GM19239 (cell line): ENCODE results near the gene RNF217.
"Not testable (repeated sequence)": the region's sequence is repeated elsewhere in the genome, so short reads cannot be mapped to it uniquely, and the experiment has no call there.

Source experiments
- DNase-seq: peaks from one replicate; pipeline ENCODE4 v3.0.0; 2011; ENCODE audit warnings: low spot score; ENCODE audit not compliant: insufficient read length
- FAIRE-seq: peaks from 2 replicates; lab custom pipeline; 2011; peaks lifted over from hg19 to GRCh38; lab: Jason Lieb, UNC

Gene RNF217

GRCh38 chr6:125116170-125116569 is 153.9 kb downstream of the RNF217 start:
- DNase-seq = no peak
- FAIRE-seq = no peak

DNA sequence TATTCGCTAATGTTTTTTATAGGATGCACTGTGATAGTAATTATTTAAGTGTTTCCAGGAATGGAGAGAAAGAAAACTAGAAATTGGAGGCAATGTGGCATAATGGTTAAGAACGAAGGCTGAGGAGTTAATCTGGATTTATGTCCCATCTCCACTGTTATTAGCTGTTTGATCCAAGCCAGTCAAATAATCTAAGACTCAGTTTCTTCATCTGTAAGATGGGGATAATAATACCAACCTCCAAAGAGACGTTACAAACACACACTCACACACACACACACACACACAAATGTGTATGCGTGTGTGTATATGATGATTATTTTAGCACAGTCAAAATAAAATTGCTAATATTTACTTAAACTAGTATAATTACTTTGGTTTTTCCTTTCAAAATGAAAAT is 154.5 kb downstream of the RNF217 start:
- DNase-seq = no peak
- FAIRE-seq = no peak

DNA sequence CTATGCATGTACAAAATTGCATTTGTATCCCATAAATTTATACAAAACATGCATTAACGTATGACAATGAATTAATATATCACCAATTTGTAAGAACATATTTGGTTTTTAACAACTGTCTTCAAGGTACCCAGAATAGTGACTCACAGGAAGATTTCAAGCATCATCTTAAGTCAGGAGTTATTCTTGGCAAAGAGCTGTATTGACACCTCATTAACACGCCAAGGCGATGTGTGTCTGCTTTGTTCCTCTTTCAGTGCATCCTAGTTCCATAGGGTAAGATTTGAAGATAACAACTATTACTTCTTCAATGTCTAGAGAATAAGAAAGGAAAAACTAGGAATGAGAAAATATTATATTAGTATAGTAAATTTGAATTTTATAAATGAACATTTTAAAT is 155.6 kb downstream of the RNF217 start:
- DNase-seq = no peak
- no peak for FAIRE-seq

DNA sequence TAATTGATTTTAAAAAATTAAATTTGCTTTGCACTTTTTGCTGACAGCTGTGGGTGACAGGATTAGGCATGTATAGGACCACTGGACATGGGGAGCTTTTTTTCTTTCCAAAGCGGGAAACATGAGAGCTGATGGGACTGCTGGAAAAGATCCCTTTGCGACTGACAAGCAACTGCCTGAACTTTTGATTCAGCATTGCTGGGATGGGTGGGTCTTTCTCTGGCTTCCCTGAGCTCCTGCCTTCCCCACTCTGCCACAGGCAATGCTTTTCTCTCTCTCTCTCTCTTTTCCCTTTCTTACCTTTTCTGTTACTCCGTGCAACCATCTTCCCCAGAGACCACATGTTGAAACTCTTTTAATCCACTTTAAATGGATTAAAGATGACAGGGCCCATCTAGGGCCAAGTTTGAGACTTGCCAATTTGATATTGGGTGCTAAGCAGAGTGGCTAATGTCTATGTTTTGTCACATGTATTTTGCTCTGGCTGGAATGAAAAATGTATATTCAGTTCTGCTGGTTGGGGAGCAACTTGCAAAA is 157.9 kb downstream of the RNF217 start:
- FAIRE-seq (no peak), DNase-seq (no peak)

DNA sequence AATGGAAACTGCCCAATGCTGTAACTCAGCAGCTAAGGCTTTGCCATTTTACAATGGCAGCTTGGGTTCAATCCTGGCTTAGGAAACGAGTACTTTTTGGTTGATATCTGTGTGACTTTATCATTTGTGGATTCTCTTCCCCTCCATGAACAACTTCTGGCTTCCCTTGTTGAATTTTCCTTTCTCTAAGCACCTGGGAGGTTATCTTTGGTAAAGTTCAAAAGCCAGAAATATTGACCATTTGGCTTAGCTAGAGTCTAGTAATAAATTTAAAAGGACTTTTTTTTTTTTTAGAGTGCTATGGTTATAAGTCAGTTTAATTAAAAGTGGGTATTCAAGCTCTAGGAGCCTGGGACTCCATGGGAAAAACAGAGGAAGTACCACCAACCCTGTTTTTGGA is 159.7 kb downstream of the RNF217 start:
- no peak for DNase-seq
- FAIRE-seq = no peak

GRCh38 chr6:125123051-125123450 is 160.8 kb downstream of the RNF217 start:
- DNase-seq = no peak
- no peak for FAIRE-seq

DNA sequence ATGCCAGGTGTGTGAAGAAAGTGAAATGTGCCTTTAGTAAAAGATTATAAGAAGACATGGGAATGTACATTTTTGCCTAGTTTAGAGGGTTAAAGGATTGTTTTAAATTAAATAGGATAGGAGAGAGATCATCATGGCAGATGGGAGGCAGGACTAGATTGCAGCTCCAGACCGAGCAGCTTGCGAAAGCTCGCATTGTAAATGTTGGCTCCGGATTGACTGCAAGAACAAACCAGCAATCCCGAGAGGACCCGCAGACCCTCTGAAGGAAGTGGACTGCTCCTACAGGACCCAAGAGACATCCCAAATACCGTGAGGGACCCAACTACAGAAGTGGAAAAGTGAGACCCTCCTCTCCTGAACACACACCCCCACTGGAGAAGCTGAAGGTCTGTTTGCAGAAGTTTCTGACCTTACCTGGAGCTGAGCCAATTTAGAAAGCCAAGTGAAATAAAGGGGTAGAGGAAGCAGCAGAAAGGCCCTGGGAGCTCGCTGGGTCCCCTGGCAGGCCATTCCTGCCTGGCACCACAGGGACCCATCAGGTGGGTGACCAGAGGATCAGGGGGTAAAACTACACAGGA is 161.3 kb downstream of the RNF217 start:
- DNase-seq = no peak
- FAIRE-seq = no peak

DNA sequence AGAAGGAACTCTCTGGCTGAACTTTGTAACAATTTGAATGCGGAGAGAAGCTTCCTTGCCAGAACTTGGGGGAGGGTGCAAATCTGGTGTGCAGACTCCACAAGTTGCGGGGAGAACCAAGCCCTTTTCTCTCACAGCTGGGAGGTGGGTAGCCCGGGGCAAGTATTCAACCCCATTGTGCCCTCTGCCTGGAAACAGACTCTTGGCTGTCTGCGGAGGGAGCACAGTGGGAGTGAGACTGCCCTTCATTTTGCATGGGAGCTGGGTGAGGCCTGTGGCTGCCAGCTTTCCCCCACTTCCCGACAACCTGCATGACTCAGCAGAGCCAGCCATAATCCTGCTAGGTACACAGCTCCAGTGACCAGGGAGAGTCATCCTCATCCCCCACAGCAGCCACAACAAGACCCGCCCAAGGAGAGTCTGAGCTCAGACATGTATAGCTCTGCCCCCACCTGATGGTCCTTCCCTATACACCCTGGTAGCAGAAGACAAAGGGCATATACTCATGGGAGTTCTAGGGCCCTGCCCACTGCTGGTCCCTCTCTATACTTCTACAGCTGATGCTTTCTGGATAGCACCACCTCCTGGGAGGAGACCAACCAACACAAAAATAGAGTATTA is 161.9 kb downstream of the RNF217 start:
- FAIRE-seq (no peak), DNase-seq (no peak)

- FAIRE-seq = not testable (repeated sequence)
These were observed 163.6 kb downstream of the RNF217 start for GRCh38 chr6:125125856-125126255.

GRCh38 chr6:125129354-125129753 is 167.1 kb downstream of the RNF217 start:
- no peak for FAIRE-seq
- no peak for DNase-seq

More at GRCh38 chr6:125125856-125126255, 163.6 kb downstream of the RNF217 start:
- not testable (repeated sequence) for DNase-seq

GRCh38 chr6:125132058-125132457 is 169.8 kb downstream of the RNF217 start:
- DNase-seq (no peak), FAIRE-seq (no peak)

GRCh38 chr6:125136378-125136777 is 174.1 kb downstream of the RNF217 start:
- no peak for DNase-seq
- FAIRE-seq = no peak

DNA sequence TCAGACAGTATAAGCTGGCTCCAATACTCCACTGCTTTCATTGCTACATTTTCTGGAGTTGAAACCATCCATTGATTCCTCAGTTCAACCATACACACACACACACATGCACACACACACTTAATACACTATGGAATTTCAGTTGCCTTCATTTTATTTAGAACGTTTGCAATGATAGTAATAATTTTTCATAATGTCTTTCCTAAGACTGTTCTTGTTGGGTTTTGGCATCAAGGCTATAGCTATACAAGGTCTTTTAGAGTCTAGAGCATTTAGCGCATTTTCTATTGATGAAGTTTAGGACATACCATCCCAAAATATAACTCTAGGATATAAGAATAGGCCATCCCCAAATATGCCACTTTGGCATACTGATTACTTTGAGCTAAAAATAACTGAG is 175.8 kb downstream of the RNF217 start:
- FAIRE-seq (no peak), DNase-seq (no peak)

DNA sequence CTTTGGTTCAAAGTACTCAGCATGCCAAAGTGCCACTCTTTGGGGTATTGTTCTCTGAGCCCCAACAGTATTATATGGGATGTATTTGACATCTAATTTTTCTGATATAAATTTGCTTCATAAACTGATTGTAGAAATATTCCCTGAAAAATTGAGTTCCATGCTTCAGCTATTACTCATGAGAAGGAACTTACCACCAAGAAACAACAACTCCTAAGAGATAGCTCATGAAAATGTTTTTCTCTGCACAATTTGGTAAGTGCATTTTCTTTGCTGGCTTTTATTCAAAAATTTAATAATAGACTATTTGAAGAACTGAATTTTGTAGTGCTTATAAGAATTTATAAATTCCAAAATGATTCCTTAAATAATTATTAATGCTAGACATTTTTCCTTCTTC is 178.6 kb downstream of the RNF217 start:
- no peak for FAIRE-seq
- DNase-seq = no peak
